ENCODE data around the gene XPO5. TPM values are rescaled to one million over a fixed set of nuclear protein-coding genes. Genes with fewer than 3 reads are reported as not detected.
A peak's percentile ranks its signal among the peaks of the same experiment; 100 is the strongest.

The XPO5 gene
- total RNA-seq, 1 donor from 2014 or later = 20.3 TPM

DNA sequence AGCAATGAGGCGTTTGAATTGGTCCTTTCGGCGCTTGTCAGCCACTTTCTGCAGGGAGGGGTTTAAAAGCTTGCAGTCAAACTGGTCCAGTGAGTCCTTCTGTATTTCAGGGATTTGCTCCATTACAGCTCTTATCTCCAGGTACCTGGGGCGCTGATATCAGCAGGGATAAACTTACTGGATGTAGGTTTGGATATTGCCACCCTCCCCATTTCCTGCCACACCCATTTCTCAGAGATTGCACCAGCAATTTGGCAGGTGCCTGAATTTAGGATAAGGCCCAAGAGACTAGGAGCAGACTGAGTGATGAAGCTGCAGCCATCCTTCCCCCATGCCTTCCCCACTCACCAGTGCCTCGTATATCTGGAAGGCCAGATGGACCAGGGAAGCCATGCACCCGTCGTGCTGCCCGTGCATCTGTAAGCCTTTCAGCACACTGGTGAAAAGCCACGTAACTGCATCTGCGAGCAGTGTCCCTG lies 51.3 kb downstream of the XPO5 start:
- intact Hi-C loops (cut with micrococcal nuclease) = no loop called here

GRCh38 chr6:43523284-43523683 lies 52.6 kb downstream of the XPO5 start:
- no peak for DNase-seq
- Histone ChIP-seq H3K27me3 (ENCODE audit: low read depth) (no peaks in the 10 kb centered on the region), H3K27ac (replicated peaks) (no peak overlapping the region), H3K9me3 (replicated peaks) (no peaks in the 10 kb centered on the region), H3K4me3 (no peak overlapping the region), H3K4me1 (peaks cover 43% of the 10 kb centered on the region), H3K36me3 (peaks cover 93% of the 10 kb centered on the region)
- TF ChIP-seq, protein P1, sequence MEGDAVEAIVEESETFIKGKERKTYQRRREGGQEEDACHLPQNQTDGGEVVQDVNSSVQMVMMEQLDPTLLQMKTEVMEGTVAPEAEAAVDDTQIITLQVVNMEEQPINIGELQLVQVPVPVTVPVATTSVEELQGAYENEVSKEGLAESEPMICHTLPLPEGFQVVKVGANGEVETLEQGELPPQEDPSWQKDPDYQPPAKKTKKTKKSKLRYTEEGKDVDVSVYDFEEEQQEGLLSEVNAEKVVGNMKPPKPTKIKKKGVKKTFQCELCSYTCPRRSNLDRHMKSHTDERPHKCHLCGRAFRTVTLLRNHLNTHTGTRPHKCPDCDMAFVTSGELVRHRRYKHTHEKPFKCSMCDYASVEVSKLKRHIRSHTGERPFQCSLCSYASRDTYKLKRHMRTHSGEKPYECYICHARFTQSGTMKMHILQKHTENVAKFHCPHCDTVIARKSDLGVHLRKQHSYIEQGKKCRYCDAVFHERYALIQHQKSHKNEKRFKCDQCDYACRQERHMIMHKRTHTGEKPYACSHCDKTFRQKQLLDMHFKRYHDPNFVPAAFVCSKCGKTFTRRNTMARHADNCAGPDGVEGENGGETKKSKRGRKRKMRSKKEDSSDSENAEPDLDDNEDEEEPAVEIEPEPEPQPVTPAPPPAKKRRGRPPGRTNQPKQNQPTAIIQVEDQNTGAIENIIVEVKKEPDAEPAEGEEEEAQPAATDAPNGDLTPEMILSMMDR (IDR thresholded peaks at IDR 0.05; ENCODE audit: borderline replicate concordance) = no peak
- intact Hi-C loops (cut with micrococcal nuclease) = no loop called here

More for the DNA sequence above, 51.3 kb downstream of the XPO5 start:
- Histone ChIP-seq H3K4me1 (peaks cover 33% of the 10 kb centered on the region), H3K4me3 (no peak overlapping the region), H3K36me3 (peaks cover 100% of the 10 kb centered on the region), H3K27me3 (ENCODE audit: low read depth) (no peaks in the 10 kb centered on the region), H3K9me3 (replicated peaks) (no peaks in the 10 kb centered on the region), H3K27ac (replicated peaks) (no peak overlapping the region)
- TF ChIP-seq, protein P1 (IDR thresholded peaks at IDR 0.05; ENCODE audit: borderline replicate concordance) = no peak
- no peak for DNase-seq

DNA sequence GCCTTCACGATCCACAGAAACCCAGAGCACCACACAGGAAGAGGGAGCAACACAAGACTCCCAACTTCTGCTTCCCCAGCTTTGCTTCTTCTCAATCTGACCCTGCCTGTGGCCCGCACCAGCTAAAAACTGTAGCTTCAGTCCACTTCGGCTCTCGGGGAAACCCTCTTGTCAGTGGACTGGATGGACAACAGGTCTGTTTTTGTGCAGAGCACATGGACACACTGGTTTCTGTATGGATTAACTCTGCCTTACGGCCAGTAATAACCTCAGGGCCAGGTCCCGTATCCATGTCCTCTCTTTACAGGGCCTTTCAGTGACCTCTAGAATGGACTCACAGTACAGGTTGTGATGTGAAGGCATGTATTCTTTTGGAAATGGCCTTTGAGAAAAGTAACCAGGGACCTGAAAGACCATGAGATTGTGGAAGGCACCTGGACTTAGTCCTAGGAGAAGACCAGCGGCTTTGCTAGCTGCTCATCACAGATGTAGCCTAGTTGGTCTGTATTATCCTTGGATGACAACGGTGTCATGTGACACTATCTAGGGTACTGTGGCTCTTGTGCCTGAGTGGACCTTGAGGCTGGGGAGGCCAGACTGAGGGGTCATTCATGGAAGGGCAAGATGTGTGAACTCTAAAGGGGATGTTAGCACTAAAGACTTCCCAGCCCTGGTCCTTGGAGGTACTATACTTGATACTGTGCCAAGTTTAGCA lies 53.1 kb downstream of the XPO5 start:
- Histone ChIP-seq H3K36me3 (peaks cover 87% of the 10 kb centered on the region), H3K4me1 (peaks cover 49% of the 10 kb centered on the region), H3K27me3 (ENCODE audit: low read depth) (no peaks in the 10 kb centered on the region), H3K9me3 (replicated peaks) (no peaks in the 10 kb centered on the region), H3K27ac (replicated peaks) (peak overlapping the region; percentile 68), H3K4me3 (no peak overlapping the region)
- intact Hi-C loops (cut with micrococcal nuclease) = no loop called here
- no peak for DNase-seq
- TF ChIP-seq, protein P1 (IDR thresholded peaks at IDR 0.05; ENCODE audit: borderline replicate concordance) = no peak

- peak overlapping the region; percentile 68 for H3K27ac ChIP-seq (replicated peaks)
- DNase-seq = no peak
- TF ChIP-seq, protein P1 (IDR thresholded peaks at IDR 0.05; ENCODE audit: borderline replicate concordance) = no peak
- peaks cover 57% of the 10 kb centered on the region for H3K4me1 ChIP-seq
- H3K36me3 ChIP-seq = peaks cover 78% of the 10 kb centered on the region
- no peaks in the 10 kb centered on the region for H3K9me3 ChIP-seq (replicated peaks)
- intact Hi-C loops (cut with micrococcal nuclease) = no loop called here
- no peak overlapping the region for H3K4me3 ChIP-seq
- H3K27me3 ChIP-seq (ENCODE audit: low read depth) = no peaks in the 10 kb centered on the region
Measured at GRCh38 chr6:43521836-43522235, 54.0 kb downstream of the XPO5 start.

- H3K4me1 ChIP-seq = peaks cover 73% of the 10 kb centered on the region
- no peaks in the 10 kb centered on the region for H3K9me3 ChIP-seq (replicated peaks)
- intact Hi-C loops (cut with micrococcal nuclease) = no loop called here
- TF ChIP-seq, protein P1 (IDR thresholded peaks at IDR 0.05; ENCODE audit: borderline replicate concordance) = no peak
- H3K4me3 ChIP-seq = no peak overlapping the region
- H3K36me3 ChIP-seq = peaks cover 65% of the 10 kb centered on the region
- DNase-seq = no peak
- H3K27me3 ChIP-seq (ENCODE audit: low read depth) = no peaks in the 10 kb centered on the region
- H3K27ac ChIP-seq (replicated peaks) = no peak overlapping the region
Measured at GRCh38 chr6:43520097-43520496, 55.7 kb downstream of the XPO5 start.

Measured in left ventricle myocardium inferior (tissue), 1 donor.